Stomach (tissue), 9 donors: ENCODE data around the gene SPCS2. TPM values are rescaled to one million over a fixed set of nuclear protein-coding genes. Genes with fewer than 3 reads are reported as not detected.

Experiments
- DNase-seq, 2 donors: peaks; one replicate each; pipeline versions ENCODE4 v3.0.0 to v3.0.0-alpha.2; 2013 to 2019
- H3K27ac ChIP-seq, 5 donors: fragments of 200-600 bp in 4 of 5; sonication (generic) in 4 of 5; one replicate each; pipeline ENCODE4 v1.5.1; 2013 to 2019; ENCODE audit warnings: mild to moderate bottlenecking in 1 of 5, moderate library complexity in 1 of 5
- H3K27me3 ChIP-seq, 3 donors: fragments of 200-600 bp; sonication (generic); one replicate each; pipeline ENCODE4 v1.5.1; 2017 to 2019; ENCODE audit warnings: mixed run types in 1 of 3
- H3K36me3 ChIP-seq, 4 donors: fragments of 200-600 bp; sonication (generic); 1 replicate in 3 of 4; 2 replicates in 1 of 4; pipeline ENCODE4 v1.5.1; 2016 to 2019
- H3K4me1 ChIP-seq, 4 donors: fragments of 200-600 bp; sonication (generic); one replicate each; pipeline ENCODE4 v1.5.1; 2016 to 2019
- H3K4me3 ChIP-seq, 4 donors: fragments of 200-600 bp; sonication (generic) in 3 of 4; one replicate each; pipeline ENCODE4 v1.5.1; 2016 to 2019; ENCODE audit warnings: mild to moderate bottlenecking in 1 of 4
- H3K9me3 ChIP-seq, 4 donors: fragments of 200-600 bp; sonication (generic); one replicate each; pipeline ENCODE4 v1.5.1; 2016 to 2019
- EP300 ChIP-seq: sonication (generic); formaldehyde crosslinking; IDR thresholded peaks from one replicate; pipeline ENCODE4 v1.6.1; 2017; ENCODE audit warnings: antibody characterized with exemption
- POLR2A ChIP-seq, 4 donors: fragments of 450-650 bp; IDR thresholded peaks; one replicate each; pipeline ENCODE4 v1.6.1; 2016; ENCODE audit warnings: antibody characterized with exemption in 4 of 4, control low read depth in 2 of 4, mild to moderate bottlenecking in 1 of 4, moderate library complexity in 1 of 4
- POLR2AphosphoS5 ChIP-seq, 3 donors: sonication (generic); formaldehyde crosslinking; IDR thresholded peaks; one replicate each; pipeline ENCODE4 v1.6.1; 2016; ENCODE audit warnings: antibody characterized with exemption in 3 of 3
- WGBS, 5 donors: extraction: QIAGEN DNeasy Blood & Tissue Kit in 3 of 5; methylation state at CpG; one replicate each; pipeline versions ENCODE4 v1.1.5 to v1.1.7; 2013 to 2018; 5-methylcytosine and 5-hydroxymethylcytosine counted together
- intact Hi-C: fragments of 100-400 bp; cut with DNase I; formaldehyde crosslinking; loops from one replicate; pipeline ENCODE4 v1.15.1; 2023; ENCODE audit warnings: low total_unique reads
- polyA plus RNA-seq, 3 donors: library from polyadenylated mRNA; stranded (reverse); fragments of 200-250 nt; gene quantifications; one replicate each; pipeline ENCODE4 v1.2.3, GENCODE V29; 2013
- total RNA-seq, 5 donors: library from RNA; depleted of rRNA; stranded (reverse); fragments of >200 nt; gene quantifications; one replicate each; pipeline versions ENCODE4 v1.1.0 to v1.2.3, GENCODE V29; 2014 to 2016
- TF ChIP-seq, protein P1 (sequence below), 7 experiments: fragments of 450-650 bp in 4 of 7; fragments of 200-600 bp in 3 of 7; sonication (generic) in 3 of 7; IDR thresholded peaks; one replicate each; pipeline ENCODE4 v1.5.1; 2016 to 2019; ENCODE audit warnings: antibody characterized with exemption in 7 of 7, control low read depth in 2 of 7, mild to moderate bottlenecking in 1 of 7
- donor health status: healthy with polysubstance abuse.
- donor health status: Bipolar disorder and iron deficiency.
- donor health status: healthy.

The SPCS2 gene
- total and polyA plus RNA-seq, 8 donors = 5.4 to 191 (median 50.7) TPM

DNA sequence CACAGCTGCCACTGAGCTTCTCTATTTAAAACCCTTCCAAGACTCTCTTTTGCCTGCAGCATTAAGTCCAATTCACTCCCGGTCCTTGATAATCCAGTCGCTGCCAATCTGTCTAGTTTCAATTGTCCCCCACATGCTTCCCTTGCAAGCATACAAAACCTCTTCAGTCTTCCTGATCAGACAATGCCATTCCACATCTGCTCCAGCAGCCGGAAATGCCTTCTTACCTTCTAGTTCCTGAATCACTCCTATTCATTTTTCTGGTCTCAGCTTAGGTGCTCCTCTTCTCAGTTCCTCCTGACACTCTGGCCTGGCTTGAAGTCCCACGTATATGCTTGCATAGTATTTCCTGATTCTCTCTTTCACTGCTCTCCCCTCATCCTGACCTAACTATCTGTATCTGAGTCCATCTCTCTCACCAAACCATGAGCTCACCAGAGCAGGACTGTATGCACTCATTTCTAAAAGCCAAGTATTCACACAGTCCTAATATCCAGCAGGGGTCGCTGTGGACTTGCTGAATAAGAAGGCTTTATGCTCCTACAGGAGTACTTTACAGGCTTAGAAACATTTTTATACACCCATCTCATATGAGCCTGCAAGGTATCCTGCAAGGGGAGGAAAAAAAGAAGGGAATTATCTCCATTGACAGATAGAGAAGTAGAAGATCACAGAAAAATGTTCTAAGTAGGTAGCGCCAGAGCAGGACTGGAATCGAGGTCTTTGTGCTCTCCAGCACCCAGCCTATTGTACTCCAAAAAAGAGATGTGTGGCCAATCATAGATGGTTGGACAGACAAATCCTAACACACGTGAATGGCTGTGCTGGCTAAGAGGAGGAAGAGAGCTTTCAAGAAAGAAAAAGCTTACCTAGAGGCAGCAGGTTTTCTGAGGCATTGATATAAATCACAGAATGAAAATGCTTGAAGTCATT lies 19.4 kb upstream of the SPCS2 start:
- Histone ChIP-seq H3K27me3 (no peaks in the 10 kb centered on the region), H3K4me1 (no peaks in the 10 kb centered on the region), H3K36me3 (peaks cover 0 to 77% (median 48%) of the 10 kb centered on the region in 4 donors), H3K4me3 (no peak overlapping the region), H3K9me3 (no peaks in the 10 kb centered on the region), H3K27ac (no peak overlapping the region)
- TF ChIP-seq EP300 = no peak
- peak in 1 of 3 donors; percentile 10 for TF ChIP-seq POLR2AphosphoS5 (IDR thresholded peaks at IDR 0.05)
- TF ChIP-seq, protein P1, sequence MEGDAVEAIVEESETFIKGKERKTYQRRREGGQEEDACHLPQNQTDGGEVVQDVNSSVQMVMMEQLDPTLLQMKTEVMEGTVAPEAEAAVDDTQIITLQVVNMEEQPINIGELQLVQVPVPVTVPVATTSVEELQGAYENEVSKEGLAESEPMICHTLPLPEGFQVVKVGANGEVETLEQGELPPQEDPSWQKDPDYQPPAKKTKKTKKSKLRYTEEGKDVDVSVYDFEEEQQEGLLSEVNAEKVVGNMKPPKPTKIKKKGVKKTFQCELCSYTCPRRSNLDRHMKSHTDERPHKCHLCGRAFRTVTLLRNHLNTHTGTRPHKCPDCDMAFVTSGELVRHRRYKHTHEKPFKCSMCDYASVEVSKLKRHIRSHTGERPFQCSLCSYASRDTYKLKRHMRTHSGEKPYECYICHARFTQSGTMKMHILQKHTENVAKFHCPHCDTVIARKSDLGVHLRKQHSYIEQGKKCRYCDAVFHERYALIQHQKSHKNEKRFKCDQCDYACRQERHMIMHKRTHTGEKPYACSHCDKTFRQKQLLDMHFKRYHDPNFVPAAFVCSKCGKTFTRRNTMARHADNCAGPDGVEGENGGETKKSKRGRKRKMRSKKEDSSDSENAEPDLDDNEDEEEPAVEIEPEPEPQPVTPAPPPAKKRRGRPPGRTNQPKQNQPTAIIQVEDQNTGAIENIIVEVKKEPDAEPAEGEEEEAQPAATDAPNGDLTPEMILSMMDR (IDR thresholded peaks at IDR 0.05) = peak in 5 of 7 experiments; percentile 59 to 82 (median 78)
- TF ChIP-seq POLR2A (IDR thresholded peaks at IDR 0.05) = no peak
- WGBS, 5 donors = 54 to 63% (median 60%) methylated on average over 8 of the region's 8 CpGs
- DNase-seq = peak; percentile 77 to 94
- intact Hi-C loops = no loop called here

DNA sequence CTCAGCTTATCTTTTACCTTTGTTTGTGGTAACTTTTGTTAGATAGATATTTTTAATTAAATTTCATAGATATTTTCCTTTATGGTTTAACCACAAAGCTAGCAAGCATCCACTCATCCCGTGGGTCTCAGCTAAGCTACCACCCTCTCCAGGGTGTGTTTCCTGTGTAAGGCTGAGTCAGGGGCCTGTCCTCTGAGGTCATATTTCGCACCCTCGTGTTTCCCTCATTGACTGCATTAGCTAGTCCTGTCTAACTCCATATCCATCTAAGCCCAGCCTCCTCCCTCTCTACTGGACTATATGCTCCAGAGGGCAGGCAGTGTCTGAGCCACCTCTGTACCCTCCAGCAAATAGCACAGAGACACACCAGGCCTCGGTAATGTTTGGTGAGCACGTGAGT lies 16.9 kb upstream of the SPCS2 start:
- Histone ChIP-seq H3K4me3 (no peak overlapping the region), H3K36me3 (peaks cover 4 to 91% (median 64%) of the 10 kb centered on the region in 4 donors), H3K4me1 (no peaks in the 10 kb centered on the region), H3K27ac (no peak overlapping the region), H3K9me3 (no peaks in the 10 kb centered on the region), H3K27me3 (no peaks in the 10 kb centered on the region)
- TF ChIP-seq, protein P1 (IDR thresholded peaks at IDR 0.05) = no peak
- TF ChIP-seq EP300 (no peak), POLR2A (IDR thresholded peaks at IDR 0.05) (no peak)
- intact Hi-C loops = no loop called here
- DNase-seq = no peak
- 77 to 81% (median 78%) methylated on average over 5 of the region's 5 CpGs for WGBS, 5 donors

DNA sequence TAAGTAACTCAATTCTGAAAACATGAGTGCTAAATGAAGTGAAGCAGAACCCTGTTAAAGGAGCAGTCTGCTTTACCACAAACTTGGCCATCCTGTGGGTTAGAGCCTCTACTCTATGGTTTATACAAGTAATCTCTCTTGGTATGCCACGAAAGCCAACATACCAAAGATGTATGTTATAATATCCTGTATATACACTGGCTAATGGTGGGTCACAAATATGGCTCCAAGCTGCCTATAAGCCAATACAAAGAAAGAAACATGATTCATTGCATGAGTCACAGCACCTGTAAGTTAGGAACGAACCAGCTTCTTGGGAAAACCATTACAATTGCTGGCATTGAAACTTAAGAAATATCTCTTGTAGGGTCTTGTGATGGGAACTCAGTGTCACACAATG lies 16.3 kb upstream of the SPCS2 start:
- H3K27ac ChIP-seq = no peak overlapping the region
- 66 to 85% (median 82%) methylated on average over 2 of the region's 2 CpGs for WGBS, 5 donors
- no peak overlapping the region for H3K4me3 ChIP-seq
- H3K27me3 ChIP-seq = no peaks in the 10 kb centered on the region
- TF ChIP-seq POLR2AphosphoS5 (IDR thresholded peaks at IDR 0.05) (no peak), POLR2A (IDR thresholded peaks at IDR 0.05) (no peak), EP300 (no peak)
- TF ChIP-seq, protein P1 (IDR thresholded peaks at IDR 0.05) = no peak
- no peaks in the 10 kb centered on the region for H3K4me1 ChIP-seq
- H3K36me3 ChIP-seq = peaks cover 4 to 88% (median 61%) of the 10 kb centered on the region in 4 donors
- no peak for DNase-seq
- H3K9me3 ChIP-seq = no peaks in the 10 kb centered on the region
- intact Hi-C loops = no loop called here

DNA sequence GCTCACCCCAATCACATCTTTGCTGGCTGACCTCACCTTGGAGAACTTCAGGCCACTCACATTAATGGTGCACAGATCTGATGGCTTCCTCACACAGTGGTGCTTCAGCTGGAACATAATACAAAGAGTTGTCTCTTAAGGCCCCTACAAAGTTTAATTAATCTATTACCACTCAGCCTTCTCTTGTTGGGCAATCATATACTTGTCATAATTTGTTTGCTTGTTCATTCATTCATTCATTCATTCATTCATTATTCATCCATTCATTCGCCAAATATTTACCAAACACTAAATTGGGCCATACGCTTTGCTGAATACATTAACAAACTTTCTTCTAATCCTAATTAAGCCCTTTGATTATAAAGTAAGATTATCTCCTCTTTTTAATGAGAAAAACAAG lies 15.3 kb upstream of the SPCS2 start:
- no peak for TF ChIP-seq POLR2AphosphoS5 (IDR thresholded peaks at IDR 0.05)
- TF ChIP-seq, protein P1 (IDR thresholded peaks at IDR 0.05) = no peak
- TF ChIP-seq POLR2A (IDR thresholded peaks at IDR 0.05) = no peak
- no peak for TF ChIP-seq EP300
- intact Hi-C loops = no loop called here
- no peak overlapping the region for H3K27ac ChIP-seq
- H3K4me1 ChIP-seq = no peaks in the 10 kb centered on the region
- H3K9me3 ChIP-seq = no peaks in the 10 kb centered on the region
- WGBS, 5 donors = 94 to 95% (median 95%) methylated on average over 2 of the region's 2 CpGs
- H3K27me3 ChIP-seq = no peaks in the 10 kb centered on the region
- no peak overlapping the region for H3K4me3 ChIP-seq
- H3K36me3 ChIP-seq = peaks cover 4 to 88% (median 56%) of the 10 kb centered on the region in 4 donors
- no peak for DNase-seq
